Hepatocyte (in vitro differentiated cells): ENCODE results near the gene TENT5C. TPM values are rescaled to one million over a fixed set of nuclear protein-coding genes. Genes with fewer than 3 reads are reported as not detected.

Experiments used
- DNase-seq: peaks from one replicate; pipeline ENCODE4 v3.0.0-alpha.2; 2016; ENCODE audit warnings: low spot score
- H2AFZ ChIP-seq: fragments of 200-600 bp; sonication (generic); 2 replicates; pipeline ENCODE4 v1.6.0; 2016; ENCODE audit warnings: antibody characterized with exemption, mild to moderate bottlenecking
- H3K27ac ChIP-seq: fragments of 200-600 bp; sonication (generic); 2 replicates; pipeline ENCODE4 v1.5.1; 2016; ENCODE audit warnings: mild to moderate bottlenecking
- H3K27me3 ChIP-seq: fragments of 200-600 bp; sonication (generic); 2 replicates; pipeline ENCODE4 v1.6.1; 2016
- H3K36me3 ChIP-seq: fragments of 200-600 bp; sonication (generic); replicated peaks from 2 replicates; pipeline ENCODE4 v1.5.1; 2016; ENCODE audit warnings: low read depth; ENCODE audit not compliant: insufficient read depth
- H3K4me1 ChIP-seq: fragments of 200-600 bp; sonication (generic); 2 replicates; pipeline ENCODE4 v1.5.1; 2016; ENCODE audit warnings: mild to moderate bottlenecking, moderate library complexity; ENCODE audit not compliant: insufficient read depth
- H3K4me2 ChIP-seq: fragments of 200-600 bp; sonication (generic); 2 replicates; pipeline ENCODE4 v1.6.0; 2016
- H3K4me3 ChIP-seq: fragments of 200-600 bp; sonication (generic); 2 replicates; pipeline ENCODE4 v1.5.1; 2016; ENCODE audit warnings: mild to moderate bottlenecking
- H3K79me2 ChIP-seq: fragments of 200-600 bp; sonication (generic); 2 replicates; pipeline ENCODE4 v1.6.0; 2017; ENCODE audit warnings: mild to moderate bottlenecking
- H3K9me2 ChIP-seq: fragments of 200-600 bp; sonication (generic); replicated peaks from 2 replicates; pipeline ENCODE4 v1.6.0; 2017; ENCODE audit warnings: mild to moderate bottlenecking; ENCODE audit not compliant: insufficient read depth
- H3K9me3 ChIP-seq: fragments of 200-600 bp; sonication (generic); 2 replicates; pipeline ENCODE4 v1.5.1; 2016; ENCODE audit warnings: low read depth, mild to moderate bottlenecking
- H4K20me1 ChIP-seq: fragments of 200-600 bp; sonication (generic); 2 replicates; pipeline ENCODE4 v1.6.0; 2016; ENCODE audit warnings: mild to moderate bottlenecking; ENCODE audit not compliant: insufficient read depth, poor library complexity, severe bottlenecking
- EZH2 ChIP-seq: fragments of 200-600 bp; sonication (generic); IDR thresholded peaks from 2 replicates; pipeline ENCODE4 v1.6.1; 2016; ENCODE audit warnings: antibody characterized with exemption, mild to moderate bottlenecking, borderline replicate concordance
- EZH2phosphoT487 ChIP-seq: fragments of 200-600 bp; sonication (generic); IDR thresholded peaks from one replicate; pipeline ENCODE4 v1.6.1; 2018; ENCODE audit warnings: antibody characterized with exemption, mild to moderate bottlenecking, low read depth, moderate library complexity; ENCODE audit not compliant: unreplicated experiment, severe bottlenecking
- WGBS: methylation state at CpG from one replicate; pipeline ENCODE4 v1.1.6; 2016; ENCODE audit warnings: low lambda C conversion rate; ENCODE audit errors: missing lambda C conversion rate; 5-methylcytosine and 5-hydroxymethylcytosine counted together
- polyA plus RNA-seq: library from polyadenylated mRNA; unstranded; fragments of >200 nt; fragmentation: Nextera tagmentation; extraction: Ambion mirVana; gene quantifications from 2 replicates; pipeline ENCODE4 v1.2.1, GENCODE V29; 2016
- total RNA-seq: library from RNA; depleted of rRNA; stranded (reverse); fragments of >200 nt; gene quantifications from 2 replicates; pipeline ENCODE4 v1.2.3, GENCODE V29; 2014
- TF ChIP-seq, protein P1 (sequence below): fragments of 200-600 bp; sonication (generic); IDR thresholded peaks from 2 replicates; pipeline ENCODE4 v1.5.1; 2016; ENCODE audit warnings: antibody characterized with exemption, mild to moderate bottlenecking; ENCODE audit not compliant: poor library complexity

TENT5C gene
- total and polyA plus RNA-seq, 2 experiments from 2014 or later: 2.5 to 4.1 TPM

DNA sequence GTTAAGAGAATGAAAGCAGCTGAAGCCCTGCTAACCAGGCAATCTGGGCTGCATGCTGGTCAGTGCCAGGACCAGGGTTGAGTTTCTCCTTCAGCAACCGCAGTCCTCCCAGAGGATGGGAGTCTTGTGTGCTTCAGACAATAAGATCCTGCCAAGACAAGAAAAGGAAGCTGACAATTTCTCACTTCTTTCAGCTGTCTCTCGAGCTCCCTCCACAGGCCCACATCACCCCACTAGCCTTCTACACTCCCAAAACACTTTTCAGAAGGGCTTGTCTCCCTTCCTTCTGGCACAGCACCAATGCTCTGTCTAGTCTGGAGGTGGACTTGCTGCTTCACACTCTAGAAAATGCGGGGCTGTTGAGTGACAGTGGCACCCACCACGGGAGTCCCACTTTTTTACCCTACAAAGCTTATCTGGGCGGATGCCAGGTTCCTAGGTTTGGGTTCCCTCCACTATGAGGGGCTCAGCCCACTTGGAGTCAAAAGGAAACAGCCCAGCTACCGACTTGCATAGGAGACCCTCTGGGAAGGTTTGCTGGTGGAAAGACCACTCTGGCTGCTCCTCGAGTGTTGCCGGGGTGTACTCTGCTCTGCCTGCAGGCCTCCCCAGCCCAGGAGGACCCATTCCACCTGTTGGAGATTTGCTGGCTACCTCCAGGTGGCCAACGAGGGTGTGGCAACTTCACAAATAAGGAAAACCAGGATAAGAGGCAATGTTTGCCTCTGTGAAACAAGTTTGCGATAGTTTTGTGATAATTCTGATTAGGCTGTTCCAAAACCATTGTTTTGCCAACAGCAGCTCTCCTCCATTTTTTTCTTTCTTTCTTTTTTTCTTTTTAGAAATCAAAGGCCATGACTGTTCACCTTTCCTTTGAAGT is 68.9 kb downstream of the TENT5C start:
- no peak overlapping the region for H3K4me2 ChIP-seq
- TF ChIP-seq EZH2phosphoT487 (no peak), EZH2 (no peak)
- TF ChIP-seq, protein P1, sequence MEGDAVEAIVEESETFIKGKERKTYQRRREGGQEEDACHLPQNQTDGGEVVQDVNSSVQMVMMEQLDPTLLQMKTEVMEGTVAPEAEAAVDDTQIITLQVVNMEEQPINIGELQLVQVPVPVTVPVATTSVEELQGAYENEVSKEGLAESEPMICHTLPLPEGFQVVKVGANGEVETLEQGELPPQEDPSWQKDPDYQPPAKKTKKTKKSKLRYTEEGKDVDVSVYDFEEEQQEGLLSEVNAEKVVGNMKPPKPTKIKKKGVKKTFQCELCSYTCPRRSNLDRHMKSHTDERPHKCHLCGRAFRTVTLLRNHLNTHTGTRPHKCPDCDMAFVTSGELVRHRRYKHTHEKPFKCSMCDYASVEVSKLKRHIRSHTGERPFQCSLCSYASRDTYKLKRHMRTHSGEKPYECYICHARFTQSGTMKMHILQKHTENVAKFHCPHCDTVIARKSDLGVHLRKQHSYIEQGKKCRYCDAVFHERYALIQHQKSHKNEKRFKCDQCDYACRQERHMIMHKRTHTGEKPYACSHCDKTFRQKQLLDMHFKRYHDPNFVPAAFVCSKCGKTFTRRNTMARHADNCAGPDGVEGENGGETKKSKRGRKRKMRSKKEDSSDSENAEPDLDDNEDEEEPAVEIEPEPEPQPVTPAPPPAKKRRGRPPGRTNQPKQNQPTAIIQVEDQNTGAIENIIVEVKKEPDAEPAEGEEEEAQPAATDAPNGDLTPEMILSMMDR: no peak
- no peaks in the 10 kb centered on the region for H3K4me1 ChIP-seq
- no peaks in the 10 kb centered on the region for H3K9me2 ChIP-seq
- no peaks in the 10 kb centered on the region for H3K9me3 ChIP-seq
- no peak overlapping the region for H3K27ac ChIP-seq
- no peaks in the 10 kb centered on the region for H4K20me1 ChIP-seq
- H3K27me3 ChIP-seq: no peaks in the 10 kb centered on the region
- no peak for DNase-seq
- H3K4me3 ChIP-seq: no peak overlapping the region
- no peaks in the 10 kb centered on the region for H3K36me3 ChIP-seq
- no peaks in the 10 kb centered on the region for H3K79me2 ChIP-seq
- 73% methylated on average over 10 of the region's 10 CpGs for WGBS
- no peak overlapping the region for H2AFZ ChIP-seq

DNA sequence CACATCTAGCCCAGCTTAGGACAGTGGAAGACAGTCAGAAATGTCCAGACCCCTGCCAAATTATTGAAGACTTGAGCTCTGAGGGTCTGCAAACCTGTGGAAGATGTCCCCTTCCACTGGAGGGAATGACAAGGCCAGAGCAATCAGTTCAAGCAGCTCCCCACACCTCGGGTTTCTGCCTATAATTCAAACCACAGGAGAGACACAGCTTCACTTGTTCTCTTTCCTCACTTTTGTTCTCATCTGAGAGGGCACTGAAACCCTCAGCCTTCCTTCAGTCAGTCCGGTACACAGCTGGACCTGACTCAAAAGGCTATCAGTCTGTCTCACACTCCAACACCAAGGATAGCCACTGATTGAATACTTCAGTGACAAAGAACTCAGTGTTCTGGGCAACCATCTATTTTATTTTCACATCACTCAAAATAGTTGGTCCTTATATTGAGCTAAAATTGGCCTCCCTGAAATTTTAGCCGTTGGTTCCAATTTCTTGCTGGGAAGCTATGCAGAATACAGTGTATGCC is 70.1 kb downstream of the TENT5C start:
- Histone ChIP-seq H3K4me3 (no peak overlapping the region), H3K4me1 (no peaks in the 10 kb centered on the region), H3K27ac (no peak overlapping the region), H4K20me1 (no peaks in the 10 kb centered on the region), H3K9me2 (no peaks in the 10 kb centered on the region), H2AFZ (no peak overlapping the region), H3K4me2 (no peak overlapping the region), H3K9me3 (no peaks in the 10 kb centered on the region), H3K27me3 (no peaks in the 10 kb centered on the region), H3K36me3 (no peaks in the 10 kb centered on the region), H3K79me2 (no peaks in the 10 kb centered on the region)
- no peak for DNase-seq
- 86% methylated on average over 3 of the region's 3 CpGs for WGBS
- no peak for TF ChIP-seq EZH2phosphoT487

DNA sequence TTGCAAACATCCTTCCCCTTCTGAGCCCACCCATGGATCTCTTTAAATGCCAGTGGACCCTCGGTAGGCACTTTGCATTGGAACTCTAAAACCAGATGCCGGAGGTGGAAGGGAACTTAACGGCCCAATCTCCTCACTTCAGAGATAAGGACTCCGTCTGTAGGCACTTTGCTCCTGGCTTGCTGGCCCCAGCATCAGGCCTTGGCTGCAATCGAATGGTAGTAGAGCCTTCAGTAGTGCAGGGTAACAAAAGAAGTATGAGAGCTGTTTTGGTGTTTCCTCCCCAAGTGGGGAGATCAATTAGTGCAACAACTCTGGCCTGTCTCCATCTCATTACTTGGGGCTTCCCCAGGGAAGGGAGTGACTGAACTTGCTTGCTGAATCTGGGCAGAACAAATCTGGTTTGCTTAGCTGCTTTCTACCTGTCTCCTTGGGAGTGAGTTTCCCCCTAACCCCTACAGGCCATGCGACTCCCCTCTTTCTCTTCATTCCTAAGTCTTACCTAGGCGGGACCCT is 70.8 kb downstream of the TENT5C start:
- Histone ChIP-seq H3K27ac (no peak overlapping the region), H3K4me3 (no peak overlapping the region), H3K4me2 (no peak overlapping the region), H3K36me3 (no peaks in the 10 kb centered on the region), H4K20me1 (no peaks in the 10 kb centered on the region), H2AFZ (no peak overlapping the region), H3K9me2 (no peaks in the 10 kb centered on the region), H3K4me1 (no peaks in the 10 kb centered on the region), H3K79me2 (no peaks in the 10 kb centered on the region), H3K9me3 (no peaks in the 10 kb centered on the region), H3K27me3 (no peaks in the 10 kb centered on the region)
- TF ChIP-seq EZH2phosphoT487 (no peak), EZH2 (no peak)
- TF ChIP-seq, protein P1: no peak
- DNase-seq: no peak
- 66% methylated on average over 7 of the region's 7 CpGs for WGBS

Other genes with a start within 250 kb of the TENT5C start
- gene MAN1A2, start 238.6 kb upstream of the TENT5C start, total RNA-seq: 41.9 and 45.0 TPM in 2 replicates
- gene MAN1A2, start 238.6 kb upstream of the TENT5C start, polyA plus RNA-seq: 18.8 and 24.7 TPM in 2 replicates